GM12801 (cell line): ENCODE measurements around the gene PRXL2B.

Experiments
- TF ChIP-seq, protein P1 (sequence below): IDR thresholded peaks from one replicate; pipeline ENCODE4 v1.5.1; 2011; ENCODE audit warnings: control low read depth; ENCODE audit not compliant: insufficient read length; ENCODE audit errors: extremely low read depth

PRXL2B gene

DNA sequence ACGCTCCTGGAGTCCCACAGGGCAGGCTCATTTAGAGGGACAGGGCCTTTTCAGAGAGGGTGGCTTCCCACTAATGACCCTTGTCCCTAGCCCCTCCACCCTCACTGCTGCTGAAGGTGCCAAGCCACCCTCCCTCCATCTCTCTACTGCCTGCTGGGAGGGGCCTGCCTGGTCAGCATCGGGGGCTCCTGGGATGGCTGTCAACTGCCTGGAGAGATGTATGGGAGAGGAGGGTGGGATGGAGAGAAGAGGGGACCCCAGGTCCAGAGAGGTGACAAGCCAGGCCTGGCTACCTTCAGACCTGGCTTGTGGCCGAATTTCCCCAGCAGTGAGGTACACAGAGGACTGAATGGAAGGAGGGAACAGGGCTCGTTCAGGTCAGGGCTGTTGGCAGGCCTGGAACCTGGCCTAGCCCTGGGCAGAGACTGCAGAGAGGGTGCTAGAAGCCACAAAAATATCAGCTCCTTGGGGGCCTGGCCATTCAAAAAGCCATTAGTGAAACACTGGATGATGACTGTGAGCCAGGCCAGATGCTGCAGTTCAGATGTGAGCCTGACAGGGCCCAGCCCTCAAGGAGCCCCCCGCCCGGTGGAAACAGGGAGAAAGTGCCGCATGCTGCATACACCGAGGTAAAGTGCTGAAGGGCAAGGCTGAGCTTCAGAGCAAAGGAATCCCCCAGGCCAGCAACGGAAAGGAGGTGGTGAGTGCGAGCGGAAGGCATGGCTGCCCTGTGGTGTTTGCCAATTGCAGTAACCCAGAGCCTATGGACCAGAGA, 26.2 kb downstream of the PRXL2B start:
- TF ChIP-seq, protein P1, sequence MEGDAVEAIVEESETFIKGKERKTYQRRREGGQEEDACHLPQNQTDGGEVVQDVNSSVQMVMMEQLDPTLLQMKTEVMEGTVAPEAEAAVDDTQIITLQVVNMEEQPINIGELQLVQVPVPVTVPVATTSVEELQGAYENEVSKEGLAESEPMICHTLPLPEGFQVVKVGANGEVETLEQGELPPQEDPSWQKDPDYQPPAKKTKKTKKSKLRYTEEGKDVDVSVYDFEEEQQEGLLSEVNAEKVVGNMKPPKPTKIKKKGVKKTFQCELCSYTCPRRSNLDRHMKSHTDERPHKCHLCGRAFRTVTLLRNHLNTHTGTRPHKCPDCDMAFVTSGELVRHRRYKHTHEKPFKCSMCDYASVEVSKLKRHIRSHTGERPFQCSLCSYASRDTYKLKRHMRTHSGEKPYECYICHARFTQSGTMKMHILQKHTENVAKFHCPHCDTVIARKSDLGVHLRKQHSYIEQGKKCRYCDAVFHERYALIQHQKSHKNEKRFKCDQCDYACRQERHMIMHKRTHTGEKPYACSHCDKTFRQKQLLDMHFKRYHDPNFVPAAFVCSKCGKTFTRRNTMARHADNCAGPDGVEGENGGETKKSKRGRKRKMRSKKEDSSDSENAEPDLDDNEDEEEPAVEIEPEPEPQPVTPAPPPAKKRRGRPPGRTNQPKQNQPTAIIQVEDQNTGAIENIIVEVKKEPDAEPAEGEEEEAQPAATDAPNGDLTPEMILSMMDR, result no peak

DNA sequence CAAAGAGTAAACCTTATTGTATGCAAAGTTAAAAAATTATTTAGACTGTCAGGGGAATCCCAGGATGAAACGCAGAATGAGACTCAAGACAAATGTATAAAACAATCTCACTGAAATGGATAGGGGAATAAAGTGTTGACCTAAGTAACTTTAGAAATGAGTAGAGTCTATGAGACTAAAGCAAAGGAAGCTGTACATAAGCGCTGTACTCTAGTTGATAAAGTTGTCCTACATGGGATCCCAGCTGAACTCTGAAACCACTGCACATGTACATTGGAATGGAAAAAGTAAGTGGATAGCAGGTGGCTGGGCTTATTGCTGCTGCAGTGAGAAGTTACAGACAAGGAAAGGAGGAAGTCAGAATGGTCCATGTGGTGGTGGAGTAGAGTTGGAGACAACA, 27.6 kb downstream of the PRXL2B start:
- TF ChIP-seq, protein P1, result no peak

DNA sequence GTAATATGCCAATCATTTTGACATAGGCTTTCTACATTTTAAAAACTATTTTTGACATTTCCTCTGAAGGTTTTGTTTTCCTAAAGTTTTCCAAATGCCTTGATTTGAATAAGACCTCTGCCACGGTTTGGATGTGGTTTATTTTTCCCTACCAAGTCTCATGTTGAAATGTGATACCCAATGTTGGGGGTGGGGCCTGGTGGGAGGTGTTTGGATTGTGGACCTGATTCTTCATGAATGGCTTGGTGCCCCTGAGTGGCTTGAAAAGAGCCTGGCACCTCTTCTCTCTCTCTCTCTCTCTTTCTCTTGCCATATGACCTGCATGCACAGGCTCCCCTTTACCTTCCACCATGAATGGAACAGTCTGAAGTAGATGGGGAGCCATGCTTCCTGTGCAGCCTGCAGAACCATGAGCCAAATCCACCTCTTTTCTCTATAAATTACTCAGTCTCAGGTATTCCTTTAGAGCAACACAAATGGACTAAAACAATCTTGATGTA, 31.4 kb downstream of the PRXL2B start:
- TF ChIP-seq, protein P1, result no peak

DNA sequence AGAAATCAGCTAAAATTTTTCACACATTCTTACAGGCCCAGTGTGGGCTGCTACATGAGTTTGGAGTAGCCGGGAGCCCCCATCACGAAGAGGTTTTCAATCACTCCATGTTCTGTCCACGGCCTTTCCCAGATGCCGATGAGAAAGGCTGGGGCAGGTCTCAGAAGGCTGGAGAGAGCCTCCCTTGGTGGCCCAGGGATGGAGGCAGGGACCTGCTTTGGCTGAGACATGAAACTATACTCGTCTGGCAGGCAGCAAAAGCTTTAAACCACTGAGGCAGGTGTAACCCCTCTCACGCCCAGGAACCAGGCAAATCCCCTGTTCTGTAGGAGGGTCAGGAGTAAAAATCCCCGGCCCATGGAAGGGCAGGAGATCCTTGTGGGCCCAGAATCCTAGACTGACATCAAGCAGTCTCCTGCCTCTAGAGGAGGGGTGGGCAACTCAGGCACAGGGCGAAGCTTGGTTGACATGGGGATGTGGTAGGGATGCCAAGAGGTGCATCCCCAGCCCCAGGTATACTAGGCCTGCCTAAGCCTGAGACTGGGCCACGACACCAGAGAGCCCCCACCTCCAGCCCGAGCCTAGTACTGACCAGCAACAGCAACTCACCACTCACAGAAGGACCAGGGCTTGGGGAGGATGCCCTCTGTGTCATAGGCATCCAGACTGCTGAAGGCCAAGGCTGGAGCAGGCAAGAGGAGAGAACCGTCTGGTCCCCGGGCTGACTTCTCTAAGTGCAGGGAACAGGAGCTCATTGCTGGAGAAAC, 37.2 kb downstream of the PRXL2B start:
- TF ChIP-seq, protein P1, result no peak

DNA sequence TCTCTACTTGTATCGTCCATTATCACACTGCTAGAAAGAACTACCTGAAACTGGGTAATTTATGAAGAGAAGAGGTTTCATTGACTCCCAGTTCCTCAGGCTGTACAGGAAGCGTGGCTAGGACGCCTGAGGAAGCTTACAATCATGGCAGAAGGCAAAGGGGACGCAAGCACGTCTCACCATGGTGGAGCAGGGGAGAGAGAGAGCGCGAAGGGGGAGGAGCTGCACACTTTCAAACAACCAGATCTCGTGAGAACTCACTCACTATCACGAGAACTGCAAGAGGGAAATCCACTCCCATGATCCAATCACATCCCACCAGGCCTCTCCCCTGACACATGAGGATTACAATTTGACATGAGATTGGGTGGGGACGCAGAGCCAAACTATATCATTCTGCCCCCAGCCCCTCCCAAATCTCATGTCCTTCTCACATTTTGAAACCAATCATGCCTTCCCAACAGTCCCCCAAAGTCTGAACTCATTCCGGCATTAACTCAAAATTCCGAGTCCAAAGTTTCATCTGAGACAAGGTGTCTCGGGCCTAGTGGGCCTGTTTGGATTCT, 38.2 kb downstream of the PRXL2B start:
- TF ChIP-seq, protein P1, result no peak

DNA sequence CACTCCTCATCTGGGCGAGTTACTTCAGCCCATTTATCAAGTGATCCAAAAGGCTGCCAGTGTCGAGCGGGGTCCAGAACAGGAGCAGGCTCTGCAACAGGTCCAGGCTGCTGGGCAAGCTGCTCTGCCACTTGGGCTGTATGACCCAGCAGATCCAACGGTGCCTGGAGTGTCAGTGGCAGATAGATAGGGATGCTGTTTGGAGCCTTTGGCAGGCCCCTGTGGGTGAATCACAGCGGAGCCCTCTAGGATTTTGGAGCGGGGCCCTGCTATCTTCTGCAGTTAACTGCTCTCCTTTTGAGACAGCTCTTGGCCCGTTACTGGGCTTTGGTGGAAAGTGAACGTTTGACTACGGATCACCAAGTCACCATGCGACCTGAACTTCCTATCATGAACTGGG, 38.7 kb downstream of the PRXL2B start:
- TF ChIP-seq, protein P1, result no peak

DNA sequence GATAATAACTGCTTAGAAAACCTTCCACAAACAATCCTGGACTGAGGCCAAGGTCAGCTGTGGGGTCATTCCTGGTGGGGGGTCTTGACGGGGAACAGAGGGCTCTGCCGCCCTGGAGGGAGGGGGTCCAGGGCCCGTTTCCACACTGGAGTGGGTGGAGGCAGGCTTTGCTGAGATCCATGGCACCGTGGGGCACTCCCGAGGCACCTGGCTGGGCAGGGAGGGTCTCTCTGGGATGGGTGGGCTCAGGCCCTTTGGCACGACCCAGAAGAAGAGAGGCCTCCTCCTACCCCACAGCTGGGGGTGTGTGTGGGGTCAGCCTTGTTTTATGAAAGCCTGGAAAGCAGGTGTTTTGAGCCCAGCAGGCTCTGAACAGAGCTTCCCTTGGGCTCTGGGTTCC, 41.2 kb downstream of the PRXL2B start:
- TF ChIP-seq, protein P1, result no peak
